Tibial nerve (tissue), 4 donors: ENCODE data around the gene RUNX1.
A peak's percentile ranks its signal among the peaks of the same experiment; 100 is the strongest.

Source experiments
- EP300 ChIP-seq, 2 donors: sonication (generic); formaldehyde crosslinking; IDR thresholded peaks; one replicate each; pipeline ENCODE4 v1.6.1; 2017; ENCODE audit warnings: antibody characterized with exemption in 2 of 2, mild to moderate bottlenecking in 1 of 2
- TF ChIP-seq, protein P1 (sequence below), 5 experiments: fragments of 200-600 bp in 3 of 5; fragments of 450-650 bp in 2 of 5; sonication (generic) in 3 of 5; IDR thresholded peaks; one replicate each; pipeline ENCODE4 v1.5.1; 2016 to 2019; ENCODE audit warnings: antibody characterized with exemption in 5 of 5, mild to moderate bottlenecking in 3 of 5, moderate library complexity in 2 of 5

DNA sequence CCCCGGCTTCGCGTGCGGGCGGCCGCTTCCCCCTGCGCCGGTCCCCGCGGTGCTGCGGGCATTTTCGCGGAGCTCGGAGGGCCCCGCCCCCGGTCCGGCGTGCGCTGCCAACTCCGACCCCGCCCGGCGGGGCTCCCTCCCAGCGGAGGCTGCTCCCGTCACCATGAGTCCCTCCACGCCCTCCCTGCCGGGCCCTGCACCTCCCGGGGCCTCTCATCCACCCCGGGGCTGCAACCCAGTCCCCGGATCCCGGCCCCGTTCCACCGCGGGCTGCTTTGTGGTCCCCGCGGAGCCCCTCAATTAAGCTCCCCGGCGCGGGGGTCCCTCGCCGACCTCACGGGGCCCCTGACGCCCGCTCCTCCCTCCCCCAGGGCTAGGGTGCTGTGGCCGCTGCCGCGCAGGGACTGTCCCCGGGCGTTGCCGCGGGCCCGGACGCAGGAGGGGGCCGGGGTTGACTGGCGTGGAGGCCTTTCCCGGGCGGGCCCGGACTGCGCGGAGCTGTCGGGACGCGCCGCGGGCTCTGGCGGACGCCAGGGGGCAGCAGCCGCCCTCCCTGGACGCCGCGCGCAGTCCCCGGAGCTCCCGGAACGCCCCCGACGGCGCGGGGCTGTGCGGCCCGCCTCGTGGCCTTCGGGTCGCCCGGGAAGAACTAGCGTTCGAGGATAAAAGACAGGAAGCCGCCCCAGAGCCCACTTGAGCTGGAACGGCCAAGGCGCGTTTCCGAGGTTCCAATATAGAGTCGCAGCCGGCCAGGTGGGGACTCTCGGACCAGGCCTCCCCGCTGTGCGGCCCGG is 159.2 kb downstream of the RUNX1 start:
- peak in 1 of 2 donors; percentile 44 for TF ChIP-seq EP300 (IDR thresholded peaks at IDR 0.05)
- TF ChIP-seq, protein P1, sequence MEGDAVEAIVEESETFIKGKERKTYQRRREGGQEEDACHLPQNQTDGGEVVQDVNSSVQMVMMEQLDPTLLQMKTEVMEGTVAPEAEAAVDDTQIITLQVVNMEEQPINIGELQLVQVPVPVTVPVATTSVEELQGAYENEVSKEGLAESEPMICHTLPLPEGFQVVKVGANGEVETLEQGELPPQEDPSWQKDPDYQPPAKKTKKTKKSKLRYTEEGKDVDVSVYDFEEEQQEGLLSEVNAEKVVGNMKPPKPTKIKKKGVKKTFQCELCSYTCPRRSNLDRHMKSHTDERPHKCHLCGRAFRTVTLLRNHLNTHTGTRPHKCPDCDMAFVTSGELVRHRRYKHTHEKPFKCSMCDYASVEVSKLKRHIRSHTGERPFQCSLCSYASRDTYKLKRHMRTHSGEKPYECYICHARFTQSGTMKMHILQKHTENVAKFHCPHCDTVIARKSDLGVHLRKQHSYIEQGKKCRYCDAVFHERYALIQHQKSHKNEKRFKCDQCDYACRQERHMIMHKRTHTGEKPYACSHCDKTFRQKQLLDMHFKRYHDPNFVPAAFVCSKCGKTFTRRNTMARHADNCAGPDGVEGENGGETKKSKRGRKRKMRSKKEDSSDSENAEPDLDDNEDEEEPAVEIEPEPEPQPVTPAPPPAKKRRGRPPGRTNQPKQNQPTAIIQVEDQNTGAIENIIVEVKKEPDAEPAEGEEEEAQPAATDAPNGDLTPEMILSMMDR (IDR thresholded peaks at IDR 0.05) = peak; percentile 89 to 98 (median 95)
